Measurements from ENCODE around the gene CALD1.

CALD1 gene

GRCh38 chr7:134773164-134773563, 6.3 kb upstream of the CALD1 start:
- Histone ChIP-seq H3K27me3 (ENCODE audit: control insufficient read depth, insufficient read depth, low read length, poor library complexity, severe bottlenecking) (no peaks in the 10 kb centered on the region), H3K4me3 (ENCODE audit: insufficient read depth, low read depth, low read length) (no peak overlapping the region), H3K27ac (ENCODE audit: insufficient read depth, low read depth, low read length, poor library complexity, severe bottlenecking) (no peak overlapping the region), H3K9me3 (ENCODE audit: control insufficient read depth, low read length) (no peaks in the 10 kb centered on the region), H3K36me3 (ENCODE audit: control insufficient read depth, insufficient read depth, low read length) (no peaks in the 10 kb centered on the region), H3K4me1 (ENCODE audit: control insufficient read depth, insufficient read depth, low read length) (peaks cover 4% of the 10 kb centered on the region)
- WGBS, 2 experiments = 91 to 93% methylated on average over 4 of the region's 4 CpGs

DNA sequence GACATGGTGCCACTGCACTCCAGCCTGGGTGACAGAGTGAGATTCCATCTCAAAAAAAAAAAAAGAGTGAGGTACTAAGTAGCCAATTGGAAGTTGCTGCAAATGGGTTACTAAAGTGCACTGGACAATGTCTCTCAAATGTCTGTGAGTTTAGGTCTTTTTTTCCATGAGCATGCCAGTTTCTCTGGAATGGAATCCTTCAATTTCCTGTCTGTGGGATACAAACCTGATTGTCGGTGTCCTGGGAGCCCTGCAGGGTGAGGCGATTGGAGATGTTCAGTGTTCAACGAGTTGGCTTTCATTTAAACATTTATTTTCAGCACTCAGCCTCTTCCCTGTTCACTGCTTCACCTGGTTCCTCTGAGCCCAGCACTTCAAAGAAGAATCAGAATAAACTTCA, 5.3 kb upstream of the CALD1 start:
- no peak overlapping the region for H3K4me3 ChIP-seq (ENCODE audit: insufficient read depth, low read depth, low read length)
- no peaks in the 10 kb centered on the region for H3K27me3 ChIP-seq (ENCODE audit: control insufficient read depth, insufficient read depth, low read length, poor library complexity, severe bottlenecking)
- peaks cover 14% of the 10 kb centered on the region for H3K4me1 ChIP-seq (ENCODE audit: control insufficient read depth, insufficient read depth, low read length)
- WGBS, 2 experiments = 87 to 94% methylated on average over 3 of the region's 3 CpGs
- H3K9me3 ChIP-seq (ENCODE audit: control insufficient read depth, low read length) = no peaks in the 10 kb centered on the region
- H3K36me3 ChIP-seq (ENCODE audit: control insufficient read depth, insufficient read depth, low read length) = no peaks in the 10 kb centered on the region
- H3K27ac ChIP-seq (ENCODE audit: insufficient read depth, low read depth, low read length, poor library complexity, severe bottlenecking) = no peak overlapping the region

DNA sequence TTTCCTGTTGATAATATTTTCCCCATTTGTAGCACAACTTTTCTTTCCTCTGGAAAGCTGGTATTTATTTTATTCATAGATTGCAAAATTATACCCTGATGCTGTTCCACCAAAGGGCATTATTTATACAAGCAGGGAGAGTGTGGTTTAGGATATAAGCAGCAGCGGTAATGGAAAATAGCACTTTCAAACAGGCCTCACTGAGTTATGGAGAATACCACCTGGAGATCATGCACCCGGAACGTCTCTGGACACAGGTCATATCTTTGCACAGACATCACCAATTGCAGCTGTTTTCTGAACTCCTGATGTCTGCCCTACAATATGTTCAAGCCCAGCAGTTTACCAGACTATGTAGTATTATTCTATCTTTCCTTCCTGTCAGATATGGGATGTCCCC, 2.0 kb upstream of the CALD1 start:
- Histone ChIP-seq H3K4me3 (ENCODE audit: insufficient read depth, low read depth, low read length) (no peak overlapping the region), H3K9me3 (ENCODE audit: control insufficient read depth, low read length) (no peaks in the 10 kb centered on the region), H3K36me3 (ENCODE audit: control insufficient read depth, insufficient read depth, low read length) (no peaks in the 10 kb centered on the region), H3K27ac (ENCODE audit: insufficient read depth, low read depth, low read length, poor library complexity, severe bottlenecking) (no peak overlapping the region), H3K27me3 (ENCODE audit: control insufficient read depth, insufficient read depth, low read length, poor library complexity, severe bottlenecking) (no peaks in the 10 kb centered on the region), H3K4me1 (ENCODE audit: control insufficient read depth, insufficient read depth, low read length) (peaks cover 14% of the 10 kb centered on the region)
- 82 to 97% methylated on average over 3 of the region's 3 CpGs for WGBS, 2 experiments

DNA sequence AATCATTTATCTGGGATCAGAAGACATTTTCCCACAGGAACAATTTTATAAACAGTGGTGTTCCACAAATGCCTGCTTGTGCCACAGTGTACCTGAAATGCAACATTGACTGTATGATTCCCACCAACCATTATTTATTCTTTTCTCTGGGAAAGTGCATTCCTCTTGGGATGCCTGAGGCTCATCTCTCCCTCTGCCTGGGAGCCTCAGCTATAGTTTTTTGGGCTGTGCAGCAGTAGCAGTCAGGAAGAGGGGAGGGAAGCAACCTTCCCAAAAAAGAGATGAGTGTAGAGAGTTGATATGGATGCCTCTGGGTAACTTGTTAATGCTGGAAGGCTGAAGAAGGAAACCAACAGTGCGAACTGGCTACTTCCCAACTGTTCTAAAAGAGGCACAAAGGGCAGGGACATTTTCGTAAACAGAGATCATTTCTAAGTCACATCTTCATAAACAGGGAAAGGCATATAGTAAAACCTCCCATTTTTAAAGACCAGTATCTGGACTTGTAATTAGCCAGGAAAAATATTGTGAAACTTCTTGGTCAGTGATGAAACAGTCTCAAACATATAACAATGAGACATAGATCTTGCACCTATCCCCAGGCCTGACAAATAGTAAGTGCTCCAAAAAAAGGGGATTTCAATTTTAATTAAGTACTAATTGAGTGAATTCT, 1.4 kb upstream of the CALD1 start:
- peaks cover 14% of the 10 kb centered on the region for H3K4me1 ChIP-seq (ENCODE audit: control insufficient read depth, insufficient read depth, low read length)
- no peak overlapping the region for H3K27ac ChIP-seq (ENCODE audit: insufficient read depth, low read depth, low read length, poor library complexity, severe bottlenecking)
- no peak overlapping the region for H3K4me3 ChIP-seq (ENCODE audit: insufficient read depth, low read depth, low read length)
- H3K9me3 ChIP-seq (ENCODE audit: control insufficient read depth, low read length) = no peaks in the 10 kb centered on the region
- WGBS, 2 experiments = 76 to 85% methylated on average over 2 of the region's 2 CpGs
- H3K27me3 ChIP-seq (ENCODE audit: control insufficient read depth, insufficient read depth, low read length, poor library complexity, severe bottlenecking) = no peaks in the 10 kb centered on the region
- no peaks in the 10 kb centered on the region for H3K36me3 ChIP-seq (ENCODE audit: control insufficient read depth, insufficient read depth, low read length)

- Histone ChIP-seq H3K27me3 (ENCODE audit: control insufficient read depth, insufficient read depth, low read length, poor library complexity, severe bottlenecking) (no peaks in the 10 kb centered on the region), H3K4me1 (ENCODE audit: control insufficient read depth, insufficient read depth, low read length) (peaks cover 14% of the 10 kb centered on the region), H3K4me3 (ENCODE audit: insufficient read depth, low read depth, low read length) (peak overlapping the region; percentile 53), H3K27ac (ENCODE audit: insufficient read depth, low read depth, low read length, poor library complexity, severe bottlenecking) (peak overlapping the region; percentile 56), H3K9me3 (ENCODE audit: control insufficient read depth, low read length) (no peaks in the 10 kb centered on the region), H3K36me3 (ENCODE audit: control insufficient read depth, insufficient read depth, low read length) (no peaks in the 10 kb centered on the region)
- WGBS, 2 experiments = 4 to 7% methylated on average over 4 of the region's 4 CpGs
These were observed 269 bp downstream of the CALD1 start for GRCh38 chr7:134779741-134780065.

- Histone ChIP-seq H3K36me3 (ENCODE audit: control insufficient read depth, insufficient read depth, low read length) (no peaks in the 10 kb centered on the region), H3K27me3 (ENCODE audit: control insufficient read depth, insufficient read depth, low read length, poor library complexity, severe bottlenecking) (no peaks in the 10 kb centered on the region), H3K27ac (ENCODE audit: insufficient read depth, low read depth, low read length, poor library complexity, severe bottlenecking) (no peak overlapping the region), H3K4me3 (ENCODE audit: insufficient read depth, low read depth, low read length) (peak overlapping the region; percentile 53), H3K9me3 (ENCODE audit: control insufficient read depth, low read length) (no peaks in the 10 kb centered on the region), H3K4me1 (ENCODE audit: control insufficient read depth, insufficient read depth, low read length) (peaks cover 14% of the 10 kb centered on the region)
- 14 to 25% methylated on average over 3 to 5 of the region's 5 CpGs for WGBS, 2 experiments
These were observed 863 bp downstream of the CALD1 start for GRCh38 chr7:134780166-134780828.

DNA sequence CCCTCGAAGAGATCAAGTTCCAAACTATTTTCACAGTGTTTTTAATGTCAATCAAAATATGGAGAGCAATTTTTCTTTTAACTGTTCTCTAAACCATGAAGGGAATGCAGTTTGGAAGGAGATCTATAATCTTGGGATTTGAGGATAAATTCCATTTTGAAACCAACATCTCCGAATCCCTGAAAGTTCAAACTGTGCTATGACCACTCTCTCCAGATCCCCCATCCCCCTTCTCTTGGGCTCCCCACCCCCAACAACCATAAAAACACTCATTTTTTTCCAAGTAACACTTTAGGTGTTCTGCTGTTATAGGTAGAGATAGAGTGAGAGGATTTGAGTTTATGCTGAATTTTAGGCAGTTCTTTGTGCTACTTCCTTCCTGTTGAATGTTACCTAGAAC, 1.7 kb downstream of the CALD1 start:
- Histone ChIP-seq H3K4me3 (ENCODE audit: insufficient read depth, low read depth, low read length) (peak overlapping the region; percentile 53), H3K9me3 (ENCODE audit: control insufficient read depth, low read length) (no peaks in the 10 kb centered on the region), H3K27ac (ENCODE audit: insufficient read depth, low read depth, low read length, poor library complexity, severe bottlenecking) (no peak overlapping the region), H3K4me1 (ENCODE audit: control insufficient read depth, insufficient read depth, low read length) (peaks cover 14% of the 10 kb centered on the region), H3K36me3 (ENCODE audit: control insufficient read depth, insufficient read depth, low read length) (no peaks in the 10 kb centered on the region), H3K27me3 (ENCODE audit: control insufficient read depth, insufficient read depth, low read length, poor library complexity, severe bottlenecking) (no peaks in the 10 kb centered on the region)
- 36 to 80% methylated on average over 1 to 2 of the region's 2 CpGs for WGBS, 2 experiments

DNA sequence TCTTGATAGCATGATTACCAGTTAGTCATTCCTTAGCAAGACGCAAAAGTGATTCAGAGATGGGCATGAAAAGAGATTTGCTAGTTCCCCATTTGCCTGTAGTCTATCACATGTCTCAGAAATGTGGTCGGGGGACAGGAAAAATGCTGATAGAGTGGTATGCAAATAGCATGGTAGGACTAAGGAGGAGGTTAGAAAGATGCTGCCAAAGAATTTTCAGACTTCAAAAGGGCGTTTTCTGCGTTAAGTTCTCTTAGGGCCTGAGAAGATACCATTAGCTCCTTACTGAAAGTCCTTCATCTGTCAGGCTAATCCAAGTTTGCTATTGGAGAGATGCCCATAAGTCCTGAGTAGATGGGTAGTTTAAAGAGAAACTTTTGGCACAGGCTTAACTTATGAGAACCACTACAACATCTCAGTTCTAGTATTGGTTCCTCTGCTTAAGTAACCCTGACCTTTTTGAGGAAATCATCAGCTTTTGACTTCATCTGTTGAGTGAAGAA, 2.7 kb downstream of the CALD1 start:
- 90 to 96% methylated on average over 4 of the region's 4 CpGs for WGBS, 2 experiments
- no peak overlapping the region for H3K4me3 ChIP-seq (ENCODE audit: insufficient read depth, low read depth, low read length)
- H3K9me3 ChIP-seq (ENCODE audit: control insufficient read depth, low read length) = no peaks in the 10 kb centered on the region
- H3K27ac ChIP-seq (ENCODE audit: insufficient read depth, low read depth, low read length, poor library complexity, severe bottlenecking) = no peak overlapping the region
- H3K27me3 ChIP-seq (ENCODE audit: control insufficient read depth, insufficient read depth, low read length, poor library complexity, severe bottlenecking) = no peaks in the 10 kb centered on the region
- no peaks in the 10 kb centered on the region for H3K36me3 ChIP-seq (ENCODE audit: control insufficient read depth, insufficient read depth, low read length)
- H3K4me1 ChIP-seq (ENCODE audit: control insufficient read depth, insufficient read depth, low read length) = peaks cover 14% of the 10 kb centered on the region

DNA sequence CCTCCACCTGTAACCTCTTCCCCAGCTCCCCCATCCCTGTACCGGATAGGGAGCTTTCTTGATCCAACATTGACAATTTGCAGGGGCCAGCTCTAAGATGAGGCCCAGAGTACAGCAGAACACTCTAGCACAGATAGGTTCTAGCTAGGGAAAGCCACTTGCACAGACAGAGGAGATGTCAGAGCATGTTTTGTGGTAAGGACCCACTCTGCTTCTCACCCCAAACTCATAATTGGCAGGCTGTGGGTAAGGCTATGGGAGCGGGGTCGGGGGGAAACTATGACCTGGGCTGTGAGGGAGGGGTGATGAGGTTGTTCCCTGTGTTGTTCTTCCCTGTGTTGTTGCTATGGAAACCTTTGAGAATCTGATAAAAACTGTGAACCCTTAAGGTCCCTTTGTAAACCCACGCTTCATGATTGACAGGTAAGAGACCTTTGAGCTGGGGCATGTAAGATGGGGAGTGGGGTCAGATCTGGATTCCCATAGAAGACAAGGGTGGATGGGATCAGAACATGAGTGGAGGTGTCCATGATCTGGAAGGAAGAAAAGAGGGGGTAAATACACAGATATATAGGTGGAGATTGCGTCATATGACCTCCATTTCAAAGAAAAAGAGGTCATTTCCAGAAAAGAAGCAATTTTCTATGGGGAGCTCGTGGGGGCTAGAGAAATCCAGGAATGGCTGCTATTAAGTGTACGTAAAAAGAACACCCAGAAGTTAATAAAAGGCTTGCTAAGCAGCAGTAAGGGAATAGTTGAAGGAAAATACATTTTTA, 4.0 kb downstream of the CALD1 start:
- Histone ChIP-seq H3K4me1 (ENCODE audit: control insufficient read depth, insufficient read depth, low read length) (peaks cover 7% of the 10 kb centered on the region), H3K4me3 (ENCODE audit: insufficient read depth, low read depth, low read length) (no peak overlapping the region), H3K27me3 (ENCODE audit: control insufficient read depth, insufficient read depth, low read length, poor library complexity, severe bottlenecking) (no peaks in the 10 kb centered on the region), H3K36me3 (ENCODE audit: control insufficient read depth, insufficient read depth, low read length) (no peaks in the 10 kb centered on the region), H3K9me3 (ENCODE audit: control insufficient read depth, low read length) (no peaks in the 10 kb centered on the region), H3K27ac (ENCODE audit: insufficient read depth, low read depth, low read length, poor library complexity, severe bottlenecking) (no peak overlapping the region)
- 89% methylated on average over 7 of the region's 7 CpGs for WGBS, 2 experiments

Measured in ectodermal cell (in vitro differentiated cells).